Skeletal muscle tissue (tissue), 4 donors: ENCODE data around the gene H6PD. TPM values are rescaled to one million over a fixed set of nuclear protein-coding genes. Genes with fewer than 3 reads are reported as not detected.

Source experiments
- H3K27ac ChIP-seq: one replicate; pipeline ENCODE4 v1.7.0; 2013; ENCODE audit warnings: mild to moderate bottlenecking, low read depth, low read length, inconsistent platforms
- H3K27me3 ChIP-seq, 3 donors: one replicate each; pipeline ENCODE4 v1.7.0; 2013; ENCODE audit warnings: low read length in 3 of 3; ENCODE audit not compliant: control insufficient read depth in 3 of 3, insufficient read depth in 3 of 3
- H3K36me3 ChIP-seq, 3 donors: one replicate each; pipeline ENCODE4 v1.7.0; 2013; ENCODE audit warnings: low read length in 3 of 3; ENCODE audit not compliant: control insufficient read depth in 3 of 3, insufficient read depth in 3 of 3
- H3K4me1 ChIP-seq, 3 donors: one replicate each; pipeline ENCODE4 v1.7.0; 2013; ENCODE audit warnings: low read length in 3 of 3, mild to moderate bottlenecking in 3 of 3; ENCODE audit not compliant: control insufficient read depth in 3 of 3, insufficient read depth in 3 of 3
- H3K4me3 ChIP-seq, 3 donors: one replicate each; pipeline ENCODE4 v1.7.0; 2013; ENCODE audit warnings: low read length in 3 of 3
- H3K9ac ChIP-seq, 3 donors: one replicate each; pipeline ENCODE4 v1.7.0; 2013; ENCODE audit warnings: low read length in 3 of 3, mild to moderate bottlenecking in 3 of 3, moderate library complexity in 2 of 3, low read depth in 1 of 3
- H3K9me3 ChIP-seq, 3 donors: one replicate each; pipeline ENCODE4 v1.7.0; 2013; ENCODE audit warnings: low read length in 3 of 3; ENCODE audit not compliant: control insufficient read depth in 3 of 3
- total RNA-seq: library from RNA; depleted of rRNA; stranded (reverse); fragments of >200 nt; gene quantifications from one replicate; pipeline ENCODE4 v1.2.3, GENCODE V29; 2014
- donor health status: Osteomylitis.

H6PD gene, protein sequence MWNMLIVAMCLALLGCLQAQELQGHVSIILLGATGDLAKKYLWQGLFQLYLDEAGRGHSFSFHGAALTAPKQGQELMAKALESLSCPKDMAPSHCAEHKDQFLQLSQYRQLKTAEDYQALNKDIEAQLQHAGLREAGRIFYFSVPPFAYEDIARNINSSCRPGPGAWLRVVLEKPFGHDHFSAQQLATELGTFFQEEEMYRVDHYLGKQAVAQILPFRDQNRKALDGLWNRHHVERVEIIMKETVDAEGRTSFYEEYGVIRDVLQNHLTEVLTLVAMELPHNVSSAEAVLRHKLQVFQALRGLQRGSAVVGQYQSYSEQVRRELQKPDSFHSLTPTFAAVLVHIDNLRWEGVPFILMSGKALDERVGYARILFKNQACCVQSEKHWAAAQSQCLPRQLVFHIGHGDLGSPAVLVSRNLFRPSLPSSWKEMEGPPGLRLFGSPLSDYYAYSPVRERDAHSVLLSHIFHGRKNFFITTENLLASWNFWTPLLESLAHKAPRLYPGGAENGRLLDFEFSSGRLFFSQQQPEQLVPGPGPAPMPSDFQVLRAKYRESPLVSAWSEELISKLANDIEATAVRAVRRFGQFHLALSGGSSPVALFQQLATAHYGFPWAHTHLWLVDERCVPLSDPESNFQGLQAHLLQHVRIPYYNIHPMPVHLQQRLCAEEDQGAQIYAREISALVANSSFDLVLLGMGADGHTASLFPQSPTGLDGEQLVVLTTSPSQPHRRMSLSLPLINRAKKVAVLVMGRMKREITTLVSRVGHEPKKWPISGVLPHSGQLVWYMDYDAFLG
- total RNA-seq: 24.5 TPM

DNA sequence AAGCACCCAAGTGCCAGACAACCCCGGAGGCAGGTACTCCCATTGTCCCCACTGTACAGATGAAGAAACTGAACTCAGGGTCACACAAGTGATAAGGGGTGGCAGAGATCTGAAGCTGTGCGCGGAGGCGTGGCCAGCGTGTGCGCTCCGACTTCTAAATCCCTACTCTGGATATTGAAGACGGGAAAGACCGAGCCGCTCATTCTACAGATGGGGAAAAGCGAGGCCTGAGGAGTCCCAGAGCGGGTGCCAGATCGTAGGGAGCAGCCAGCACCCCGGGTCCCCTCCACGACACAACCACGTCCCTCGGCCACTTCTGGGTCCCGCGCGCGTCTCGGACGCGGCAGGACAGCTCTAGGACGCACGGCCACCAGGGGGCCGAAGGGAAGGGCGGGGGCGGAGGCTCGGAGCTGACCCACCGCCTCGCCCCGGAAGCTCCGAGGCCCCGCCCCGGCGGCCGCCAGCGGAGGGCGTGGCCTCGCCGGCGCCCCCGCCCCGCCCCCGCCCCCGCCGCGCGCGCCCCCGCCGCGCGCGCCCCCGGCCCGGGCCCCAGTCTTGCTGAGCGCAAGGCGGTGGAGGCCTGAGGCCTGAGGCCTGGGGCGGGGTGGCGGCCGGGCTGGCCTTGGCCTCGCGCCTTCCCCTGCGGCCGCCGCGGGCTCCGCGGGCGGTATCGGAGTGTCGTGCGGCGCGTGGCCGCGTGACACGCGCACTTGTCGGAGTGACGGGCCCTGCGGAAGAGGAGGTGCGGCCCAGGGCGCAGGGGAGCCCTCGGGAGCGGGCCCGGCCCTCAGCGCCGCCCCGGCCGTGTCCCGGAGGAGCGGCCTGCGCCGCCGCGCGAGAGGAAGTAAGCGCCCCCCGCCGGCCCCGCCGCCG lies at the start of gene H6PD:
Gene H6PD, plus strand, starts transcription at position 552 of the 873 bp plus-strand sequence. CDS start 10,161 bp downstream, outside the sequence.
- Histone ChIP-seq H3K27ac (peak within 1 kb of the TSS; percentile 94), H3K9me3 (no peaks in the 10 kb centered on the region), H3K27me3 (no peaks in the 10 kb centered on the region), H3K4me1 (peaks cover 40 to 64% (median 58%) of the 10 kb centered on the region in 3 donors), H3K9ac (peak within 1 kb of the TSS; percentile 90 to 95 (median 94)), H3K36me3 (peaks cover 0 to 3% (median 0%) of the 10 kb centered on the region in 3 donors), H3K4me3 (peak within 1 kb of the TSS; percentile 78 to 80 (median 80))

DNA sequence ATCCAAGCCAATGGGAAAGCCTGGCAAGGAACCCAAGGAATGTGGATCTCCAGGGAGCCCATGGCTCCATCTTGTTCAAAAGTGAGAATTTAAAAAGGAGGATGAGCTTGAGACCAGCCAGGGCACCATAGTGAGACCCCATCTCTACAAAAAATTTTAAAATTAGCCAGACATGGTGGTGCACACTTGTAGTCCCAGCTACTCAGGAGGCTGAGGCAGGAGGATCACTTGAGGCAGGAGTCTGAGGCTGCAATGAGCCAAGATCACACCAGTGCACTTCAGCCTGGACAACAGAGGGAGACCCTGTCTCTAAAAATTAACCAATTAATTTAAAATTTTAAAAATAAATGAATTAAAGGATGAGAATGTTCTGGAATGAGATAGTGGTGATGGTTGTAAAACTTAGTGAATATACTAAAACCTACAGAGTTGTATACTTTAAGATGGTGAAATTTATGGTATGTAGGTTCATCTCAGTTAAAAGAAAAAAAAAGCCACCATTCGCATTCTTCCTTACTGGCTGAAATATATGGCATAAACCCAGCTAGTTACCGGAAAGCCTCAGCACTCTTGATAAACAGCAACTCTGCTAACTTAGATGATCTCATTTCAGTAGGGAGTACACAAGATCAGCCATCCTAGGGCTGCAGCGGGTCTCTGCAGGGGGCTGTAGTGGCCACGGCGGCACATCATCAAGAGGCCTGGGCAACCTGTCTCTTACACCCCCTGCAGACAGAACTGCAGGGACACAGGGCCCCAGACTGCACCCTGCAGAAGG lies 48.3 kb upstream of the H6PD start:
- Histone ChIP-seq H3K4me3 (no peak overlapping the region), H3K27me3 (peaks cover 0 to 19% (median 6%) of the 10 kb centered on the region in 3 donors), H3K4me1 (peaks cover 0 to 14% (median 8%) of the 10 kb centered on the region in 3 donors), H3K27ac (no peak overlapping the region), H3K9ac (no peak overlapping the region), H3K36me3 (no peaks in the 10 kb centered on the region), H3K9me3 (no peaks in the 10 kb centered on the region)

DNA sequence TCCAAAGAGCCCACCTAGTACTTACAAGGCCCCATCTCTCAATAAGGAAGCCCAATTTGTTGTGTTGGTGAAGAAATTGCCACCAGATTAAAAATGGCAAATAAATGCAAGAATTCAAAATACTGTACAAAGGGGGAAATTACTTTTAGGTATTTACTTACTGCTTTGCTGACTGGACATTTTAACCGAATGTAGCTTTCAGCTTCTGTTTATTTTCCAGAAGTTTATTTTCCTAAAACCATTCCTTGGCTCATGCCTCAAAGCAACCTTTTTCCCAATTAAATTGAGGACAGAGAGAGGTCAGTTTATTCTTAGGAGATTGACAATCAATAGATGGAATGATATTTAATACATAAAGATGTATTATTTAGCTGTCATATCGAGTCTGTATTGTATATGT lies 47.6 kb upstream of the H6PD start:
- H3K9ac ChIP-seq: no peak overlapping the region
- no peak overlapping the region for H3K4me3 ChIP-seq
- H3K27ac ChIP-seq: no peak overlapping the region
- H3K4me1 ChIP-seq: peaks cover 0 to 7% (median under 1%) of the 10 kb centered on the region in 3 donors
- no peaks in the 10 kb centered on the region for H3K9me3 ChIP-seq
- H3K36me3 ChIP-seq: no peaks in the 10 kb centered on the region
- H3K27me3 ChIP-seq: peaks cover 0 to 14% (median 1%) of the 10 kb centered on the region in 3 donors

DNA sequence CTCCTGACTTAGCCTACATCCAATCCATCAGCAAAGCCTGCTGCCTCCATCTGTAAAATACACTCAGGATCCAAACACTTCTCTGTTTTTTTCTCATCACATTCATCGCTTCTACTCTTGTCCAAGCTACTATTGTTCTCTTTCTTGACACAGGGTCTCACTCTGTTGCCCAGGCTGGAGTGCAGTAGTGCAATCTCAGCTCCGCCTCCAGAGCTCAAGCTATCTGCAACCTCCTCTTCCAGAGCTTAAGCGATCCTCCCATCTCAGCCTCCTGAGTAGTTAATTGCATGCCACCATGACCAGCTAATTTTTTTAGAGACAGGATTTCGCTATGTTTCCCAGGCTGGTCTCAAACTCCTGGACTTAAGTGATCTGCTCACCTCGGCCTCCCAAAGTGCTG lies 44.3 kb upstream of the H6PD start:
- Histone ChIP-seq H3K27me3 (no peaks in the 10 kb centered on the region), H3K9me3 (no peaks in the 10 kb centered on the region), H3K4me3 (no peak overlapping the region), H3K9ac (no peak overlapping the region), H3K36me3 (no peaks in the 10 kb centered on the region), H3K4me1 (no peaks in the 10 kb centered on the region), H3K27ac (no peak overlapping the region)

DNA sequence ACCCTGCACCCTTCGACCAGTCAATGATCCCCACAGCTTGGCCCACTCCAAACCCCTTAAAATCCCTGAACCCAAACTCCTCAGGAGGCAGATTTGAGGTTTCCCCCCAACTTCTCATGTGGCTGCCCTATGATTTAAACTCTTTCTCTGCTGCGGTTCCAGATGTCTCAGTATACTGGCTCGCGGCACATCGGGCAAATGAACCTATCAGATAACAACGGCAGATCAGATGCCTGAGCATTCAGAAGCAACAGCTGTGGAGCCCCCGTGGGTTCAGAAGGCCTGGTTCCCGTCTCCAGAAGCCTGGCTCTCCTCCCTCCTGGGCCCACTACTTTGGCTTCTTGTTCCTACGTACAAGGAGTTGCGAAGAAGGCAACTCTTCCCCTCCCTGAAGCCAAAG lies 43.3 kb upstream of the H6PD start:
- no peak overlapping the region for H3K9ac ChIP-seq
- no peak overlapping the region for H3K4me3 ChIP-seq
- H3K27ac ChIP-seq: no peak overlapping the region
- H3K4me1 ChIP-seq: peaks cover 2 to 6% (median 5%) of the 10 kb centered on the region in 3 donors
- H3K27me3 ChIP-seq: no peaks in the 10 kb centered on the region
- no peaks in the 10 kb centered on the region for H3K36me3 ChIP-seq
- H3K9me3 ChIP-seq: no peaks in the 10 kb centered on the region

DNA sequence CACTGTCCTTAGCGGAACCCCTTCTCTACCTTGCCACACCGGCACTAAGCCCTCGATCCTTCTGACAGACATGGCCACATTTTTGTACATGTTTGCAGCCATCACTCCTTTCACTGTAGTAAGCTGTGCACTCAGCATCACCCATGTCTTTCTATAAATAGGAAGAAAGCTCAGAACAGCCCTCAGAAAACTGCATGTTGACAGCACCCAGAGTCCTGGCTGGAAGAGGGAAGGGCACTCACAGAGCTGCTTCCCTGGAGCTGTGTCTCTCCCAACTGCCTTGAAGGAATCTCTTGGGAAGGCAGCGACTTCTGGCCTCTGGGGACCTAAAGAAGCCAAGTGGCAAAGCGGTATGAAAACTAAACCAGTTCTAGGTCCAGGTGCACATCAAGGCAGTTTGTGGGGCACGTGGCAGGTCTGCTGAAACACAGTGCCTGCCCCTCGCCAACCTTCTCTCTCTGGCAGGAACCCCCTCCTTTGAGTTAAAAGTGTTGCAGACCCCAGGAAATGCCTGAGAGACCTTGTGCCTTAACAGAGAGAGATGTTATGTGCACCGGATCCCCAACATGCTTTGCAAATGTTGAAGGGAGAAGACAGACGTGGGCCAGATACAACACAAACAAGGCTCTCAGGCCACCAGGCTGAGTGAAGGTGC lies 41.9 kb upstream of the H6PD start:
- Histone ChIP-seq H3K4me1 (peaks cover 17 to 19% (median 18%) of the 10 kb centered on the region in 3 donors), H3K27ac (no peak overlapping the region), H3K4me3 (no peak overlapping the region), H3K9ac (no peak overlapping the region), H3K36me3 (no peaks in the 10 kb centered on the region), H3K9me3 (no peaks in the 10 kb centered on the region), H3K27me3 (peaks cover 6 to 10% (median 7%) of the 10 kb centered on the region in 3 donors)

DNA sequence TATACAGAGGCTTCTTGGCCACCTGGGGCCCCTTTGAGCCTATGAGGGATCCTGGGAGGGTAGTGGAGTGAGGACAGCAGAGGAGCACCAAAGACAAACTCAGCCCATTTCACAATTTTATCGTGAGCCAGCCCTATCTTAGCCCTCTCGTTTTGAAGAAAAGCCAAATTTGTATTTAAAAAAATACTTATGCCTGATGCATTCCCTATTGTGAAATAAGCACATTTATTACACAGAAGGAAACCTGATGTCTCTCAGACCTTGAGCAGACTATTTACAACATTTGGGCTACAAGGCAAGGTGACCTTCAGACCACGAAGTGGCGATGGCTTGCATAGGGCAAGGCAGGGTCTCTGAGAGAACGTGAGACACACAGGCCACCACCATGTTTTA lies 41.3 kb upstream of the H6PD start:
- Histone ChIP-seq H3K4me3 (no peak overlapping the region), H3K36me3 (no peaks in the 10 kb centered on the region), H3K4me1 (peaks cover 22 to 23% (median 22%) of the 10 kb centered on the region in 3 donors), H3K9me3 (no peaks in the 10 kb centered on the region), H3K27me3 (peaks cover 7 to 15% (median 11%) of the 10 kb centered on the region in 3 donors), H3K9ac (no peak overlapping the region), H3K27ac (no peak overlapping the region)

DNA sequence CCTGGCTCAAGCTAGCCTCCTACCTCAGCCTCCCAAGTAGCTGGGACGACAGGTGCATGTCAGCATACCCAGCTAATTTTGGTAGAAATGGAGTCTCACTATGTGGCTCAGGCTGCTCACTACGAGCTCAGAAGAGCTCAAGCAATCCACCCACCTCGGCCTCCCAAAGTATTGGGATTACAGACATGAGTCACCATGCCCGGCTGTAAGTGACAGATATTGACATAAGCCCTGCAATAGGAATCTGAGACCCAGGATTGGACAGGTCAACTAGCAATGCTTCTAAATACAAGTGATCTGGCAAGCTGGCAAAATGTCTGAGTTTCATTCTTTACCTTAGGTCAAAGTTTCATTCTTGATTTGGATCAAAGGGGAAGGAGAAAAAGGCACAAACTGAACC lies 40.5 kb upstream of the H6PD start:
- peaks cover 7 to 22% (median 15%) of the 10 kb centered on the region in 3 donors for H3K27me3 ChIP-seq
- H3K4me1 ChIP-seq: peaks cover 26 to 28% (median 28%) of the 10 kb centered on the region in 3 donors
- no peak overlapping the region for H3K4me3 ChIP-seq
- no peaks in the 10 kb centered on the region for H3K9me3 ChIP-seq
- no peak overlapping the region for H3K27ac ChIP-seq
- no peak overlapping the region for H3K9ac ChIP-seq
- H3K36me3 ChIP-seq: no peaks in the 10 kb centered on the region
